ENCODE results near the gene LST1. TPM values are rescaled to one million over a fixed set of nuclear protein-coding genes. Genes with fewer than 3 reads are reported as not detected.

Gene LST1
- total and polyA plus RNA-seq, 2 donors (not counting 1 experiment from before 2014, with no cell fraction given), result 7.4 to 30.5 TPM

DNA sequence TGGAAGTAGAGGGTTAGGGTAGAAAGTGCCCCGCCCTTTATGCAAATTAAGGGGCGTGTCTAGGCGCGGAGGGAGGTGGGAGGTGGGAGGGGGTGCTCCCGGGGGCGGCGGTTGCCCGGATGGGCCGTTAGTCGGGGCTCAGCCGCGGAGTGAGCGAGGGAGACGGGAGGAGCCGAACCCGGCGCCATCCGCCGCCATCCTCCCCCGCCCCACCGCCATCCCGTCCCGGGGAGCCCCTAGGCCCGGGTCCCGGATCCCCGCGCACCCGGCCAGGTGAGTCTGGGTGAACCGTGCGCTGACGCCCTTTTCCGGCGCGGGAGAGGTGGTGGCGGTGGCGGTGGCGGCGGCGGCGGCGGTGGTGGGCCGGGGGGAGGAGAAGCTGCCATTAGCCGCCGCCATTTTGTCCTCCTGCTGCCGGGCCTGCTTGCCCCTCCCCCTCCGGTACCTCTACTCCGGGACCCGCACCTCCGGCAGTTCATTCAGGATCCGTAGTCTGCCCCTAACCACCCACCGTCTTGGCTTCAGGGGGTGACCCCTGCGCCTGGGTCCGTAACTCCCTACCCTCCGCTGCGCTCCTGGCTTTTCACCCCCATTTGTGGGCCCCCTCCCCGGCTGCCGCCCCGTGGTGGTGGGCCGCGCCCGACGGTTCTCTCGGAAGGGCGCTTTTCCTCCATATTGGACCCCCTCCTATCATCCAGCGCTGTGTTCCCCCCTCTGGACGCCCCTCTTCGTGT lies 34.7 kb downstream of the LST1 start, which contains the start of gene PRRC2A:
Gene PRRC2A (plus strand): TSS at position 130 of the 734 bp plus-strand sequence. CDS start 2,075 bp downstream, outside the sequence.
- H3K4me2 ChIP-seq (replicated peaks; ENCODE audit: low read depth, low read length, poor library complexity, severe bottlenecking), result peak within 1 kb of the TSS; percentile 90
- H3K4me3 ChIP-seq (ENCODE audit: control extremely low read depth in 1 of 5, extremely low read depth in 1 of 5, insufficient read depth in 1 of 5, low read depth in 2 of 5, low read length in 4 of 5), result peak within 1 kb of the TSS; percentile 69 to 90 (median 84)
- H3K79me2 ChIP-seq (ENCODE audit: control insufficient read depth, insufficient read depth, low read length), result peaks cover 21% of the 10 kb centered on the region
- Mint-ChIP-seq H3K27ac (peak within 1 kb of the TSS; percentile 95), H3K9me3 (ENCODE audit: insufficient read depth) (no peaks in the 10 kb centered on the region), H3K4me1 (peaks cover 37% of the 10 kb centered on the region), H3K27me3 (no peaks in the 10 kb centered on the region), H3K4me3 (peak within 1 kb of the TSS; percentile 86)
- peaks cover 0 to 6% (median 0%) of the 10 kb centered on the region in 3 donors for H3K9me3 ChIP-seq (ENCODE audit: control extremely low read depth in 1 of 3, control insufficient read depth in 2 of 3, insufficient read depth in 1 of 3, low read length in 2 of 3)
- peak within 1 kb of the TSS; percentile 76 for H2AFZ ChIP-seq (ENCODE audit: insufficient read depth, low read depth, low read length, poor library complexity, severe bottlenecking)
- H3K9ac ChIP-seq (ENCODE audit: low read length), result peak within 1 kb of the TSS; percentile 90
- peak within 1 kb of the TSS; percentile 97 to 99 for H3K27ac ChIP-seq (ENCODE audit: low read length in 2 of 2)
- ATAC-seq (ENCODE audit: low read depth) (peak; percentile 28), DNase-seq (no peak)
- H3K4me1 ChIP-seq (ENCODE audit: control insufficient read depth in 2 of 2, insufficient read depth in 2 of 2, low read length in 2 of 2), result peaks cover 19 to 27% of the 10 kb centered on the region in 2 donors
- peaks cover 6% of the 10 kb centered on the region for H4K20me1 ChIP-seq (ENCODE audit: control insufficient read depth, insufficient read depth, low read length, poor library complexity, severe bottlenecking)
- H3K36me3 ChIP-seq (replicated peaks in 1 of 2; ENCODE audit: control extremely low read depth in 1 of 2, control insufficient read depth in 1 of 2, extremely low read depth in 1 of 2, insufficient read depth in 2 of 2, low read length in 1 of 2), result peaks cover 4 to 33% of the 10 kb centered on the region in 2 experiments
- H3K27me3 ChIP-seq (replicated peaks in 1 of 4; ENCODE audit: control extremely low read depth in 1 of 4, control insufficient read depth in 3 of 4, insufficient read depth in 4 of 4, low read length in 3 of 4), result no peaks in the 10 kb centered on the region
- ChIA-PET POLR2A (interaction anchor here (0.6 to 1.7 kb wide), 13 partner anchors 18 to 408 kb away, joined by 3 to 7 read pairs (median 5); partner anchors contain the start of genes ATP6V1G2, BAG6, C6orf47 and DDX39B), CTCF (interaction anchor here (0.8 to 2.3 kb wide), 5 partner anchors 15 to 70 kb away, joined by 5 to 9 read pairs (median 5); partner anchors contain the start of gene NCR3)
- TF ChIP-seq CTCF (IDR thresholded peaks at IDR 0.05) (no peak), EZH2 (IDR thresholded peaks at IDR 0.05; ENCODE audit: borderline replicate concordance, insufficient read depth, low read depth, low read length, poor library complexity, severe bottlenecking) (no peak)
- under 1% methylated on average over 43 of the region's 67 CpGs for WGBS (ENCODE audit: insufficient coverage)
- intact Hi-C loops (cut with micrococcal nuclease), result loop anchor here (1.0 to 5.0 kb wide), 9 partner anchors 22 to 337 kb away; partner anchors contain the start of genes BAG6, EHMT2, LSM2 and NELFE

Data from B cell (primary cell).